HL-60 (cell line): ENCODE results near the gene SLC25A20.
A peak's percentile ranks its signal among the peaks of the same experiment; 100 is the strongest.

Experiments used
- DNase-seq, 2 experiments: peaks; one replicate each; pipeline ENCODE4 v3.0.0-alpha.2; 2010 to 2020; ENCODE audit warnings: low read depth in 1 of 2, low spot score in 1 of 2
- H3K27ac ChIP-seq: fragments of 250-450 bp; sonication (Bioruptor Pico); replicated peaks from 2 replicates; pipeline ENCODE4 v1.5.1; 2020; ENCODE audit warnings: mild to moderate bottlenecking, moderate library complexity
- H3K27me3 ChIP-seq: fragments of 250-450 bp; sonication (Bioruptor Pico); 2 replicates; pipeline ENCODE4 v1.5.1; 2021; ENCODE audit warnings: mild to moderate bottlenecking, moderate library complexity; ENCODE audit not compliant: insufficient read depth, poor library complexity, severe bottlenecking
- H3K4me3 ChIP-seq: replicated peaks from 2 replicates; pipeline ENCODE4 v1.5.1; 2011; ENCODE audit warnings: mild to moderate bottlenecking, control low read depth, low read length; ENCODE audit not compliant: insufficient read depth
- GABPA ChIP-seq: IDR thresholded peaks from 2 replicates; pipeline ENCODE4 v1.6.1; 2012; ENCODE audit warnings: low read depth
- POLR2AphosphoS5 ChIP-seq: IDR thresholded peaks from 2 replicates; pipeline ENCODE4 v1.6.1; 2012; ENCODE audit warnings: low read depth
- SPI1 ChIP-seq: IDR thresholded peaks from 2 replicates; pipeline ENCODE4 v1.6.1; 2012; ENCODE audit warnings: low read depth, mild to moderate bottlenecking, borderline replicate concordance
- TF ChIP-seq, protein P1 (sequence below): IDR thresholded peaks from 2 replicates; pipeline ENCODE4 v1.6.1; 2012; ENCODE audit warnings: low read depth; ENCODE audit not compliant: insufficient replicate concordance
- TF ChIP-seq, protein P2 (sequence below): IDR thresholded peaks from one replicate; pipeline ENCODE4 v1.5.1; 2011; ENCODE audit warnings: low read length, control low read depth, inconsistent platforms; ENCODE audit not compliant: insufficient read depth

SLC25A20 gene

GRCh38 chr3:48848816-48849515 is 49.7 kb downstream of the SLC25A20 start:
- H3K27me3 ChIP-seq = no peaks in the 10 kb centered on the region
- no peak overlapping the region for H3K27ac ChIP-seq
- TF ChIP-seq POLR2AphosphoS5 (no peak), GABPA (no peak), SPI1 (no peak)
- TF ChIP-seq, protein P1, sequence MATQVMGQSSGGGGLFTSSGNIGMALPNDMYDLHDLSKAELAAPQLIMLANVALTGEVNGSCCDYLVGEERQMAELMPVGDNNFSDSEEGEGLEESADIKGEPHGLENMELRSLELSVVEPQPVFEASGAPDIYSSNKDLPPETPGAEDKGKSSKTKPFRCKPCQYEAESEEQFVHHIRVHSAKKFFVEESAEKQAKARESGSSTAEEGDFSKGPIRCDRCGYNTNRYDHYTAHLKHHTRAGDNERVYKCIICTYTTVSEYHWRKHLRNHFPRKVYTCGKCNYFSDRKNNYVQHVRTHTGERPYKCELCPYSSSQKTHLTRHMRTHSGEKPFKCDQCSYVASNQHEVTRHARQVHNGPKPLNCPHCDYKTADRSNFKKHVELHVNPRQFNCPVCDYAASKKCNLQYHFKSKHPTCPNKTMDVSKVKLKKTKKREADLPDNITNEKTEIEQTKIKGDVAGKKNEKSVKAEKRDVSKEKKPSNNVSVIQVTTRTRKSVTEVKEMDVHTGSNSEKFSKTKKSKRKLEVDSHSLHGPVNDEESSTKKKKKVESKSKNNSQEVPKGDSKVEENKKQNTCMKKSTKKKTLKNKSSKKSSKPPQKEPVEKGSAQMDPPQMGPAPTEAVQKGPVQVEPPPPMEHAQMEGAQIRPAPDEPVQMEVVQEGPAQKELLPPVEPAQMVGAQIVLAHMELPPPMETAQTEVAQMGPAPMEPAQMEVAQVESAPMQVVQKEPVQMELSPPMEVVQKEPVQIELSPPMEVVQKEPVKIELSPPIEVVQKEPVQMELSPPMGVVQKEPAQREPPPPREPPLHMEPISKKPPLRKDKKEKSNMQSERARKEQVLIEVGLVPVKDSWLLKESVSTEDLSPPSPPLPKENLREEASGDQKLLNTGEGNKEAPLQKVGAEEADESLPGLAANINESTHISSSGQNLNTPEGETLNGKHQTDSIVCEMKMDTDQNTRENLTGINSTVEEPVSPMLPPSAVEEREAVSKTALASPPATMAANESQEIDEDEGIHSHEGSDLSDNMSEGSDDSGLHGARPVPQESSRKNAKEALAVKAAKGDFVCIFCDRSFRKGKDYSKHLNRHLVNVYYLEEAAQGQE = no peak
- TF ChIP-seq, protein P2, sequence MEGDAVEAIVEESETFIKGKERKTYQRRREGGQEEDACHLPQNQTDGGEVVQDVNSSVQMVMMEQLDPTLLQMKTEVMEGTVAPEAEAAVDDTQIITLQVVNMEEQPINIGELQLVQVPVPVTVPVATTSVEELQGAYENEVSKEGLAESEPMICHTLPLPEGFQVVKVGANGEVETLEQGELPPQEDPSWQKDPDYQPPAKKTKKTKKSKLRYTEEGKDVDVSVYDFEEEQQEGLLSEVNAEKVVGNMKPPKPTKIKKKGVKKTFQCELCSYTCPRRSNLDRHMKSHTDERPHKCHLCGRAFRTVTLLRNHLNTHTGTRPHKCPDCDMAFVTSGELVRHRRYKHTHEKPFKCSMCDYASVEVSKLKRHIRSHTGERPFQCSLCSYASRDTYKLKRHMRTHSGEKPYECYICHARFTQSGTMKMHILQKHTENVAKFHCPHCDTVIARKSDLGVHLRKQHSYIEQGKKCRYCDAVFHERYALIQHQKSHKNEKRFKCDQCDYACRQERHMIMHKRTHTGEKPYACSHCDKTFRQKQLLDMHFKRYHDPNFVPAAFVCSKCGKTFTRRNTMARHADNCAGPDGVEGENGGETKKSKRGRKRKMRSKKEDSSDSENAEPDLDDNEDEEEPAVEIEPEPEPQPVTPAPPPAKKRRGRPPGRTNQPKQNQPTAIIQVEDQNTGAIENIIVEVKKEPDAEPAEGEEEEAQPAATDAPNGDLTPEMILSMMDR = no peak
- no peak overlapping the region for H3K4me3 ChIP-seq
- no peak for DNase-seq

DNA sequence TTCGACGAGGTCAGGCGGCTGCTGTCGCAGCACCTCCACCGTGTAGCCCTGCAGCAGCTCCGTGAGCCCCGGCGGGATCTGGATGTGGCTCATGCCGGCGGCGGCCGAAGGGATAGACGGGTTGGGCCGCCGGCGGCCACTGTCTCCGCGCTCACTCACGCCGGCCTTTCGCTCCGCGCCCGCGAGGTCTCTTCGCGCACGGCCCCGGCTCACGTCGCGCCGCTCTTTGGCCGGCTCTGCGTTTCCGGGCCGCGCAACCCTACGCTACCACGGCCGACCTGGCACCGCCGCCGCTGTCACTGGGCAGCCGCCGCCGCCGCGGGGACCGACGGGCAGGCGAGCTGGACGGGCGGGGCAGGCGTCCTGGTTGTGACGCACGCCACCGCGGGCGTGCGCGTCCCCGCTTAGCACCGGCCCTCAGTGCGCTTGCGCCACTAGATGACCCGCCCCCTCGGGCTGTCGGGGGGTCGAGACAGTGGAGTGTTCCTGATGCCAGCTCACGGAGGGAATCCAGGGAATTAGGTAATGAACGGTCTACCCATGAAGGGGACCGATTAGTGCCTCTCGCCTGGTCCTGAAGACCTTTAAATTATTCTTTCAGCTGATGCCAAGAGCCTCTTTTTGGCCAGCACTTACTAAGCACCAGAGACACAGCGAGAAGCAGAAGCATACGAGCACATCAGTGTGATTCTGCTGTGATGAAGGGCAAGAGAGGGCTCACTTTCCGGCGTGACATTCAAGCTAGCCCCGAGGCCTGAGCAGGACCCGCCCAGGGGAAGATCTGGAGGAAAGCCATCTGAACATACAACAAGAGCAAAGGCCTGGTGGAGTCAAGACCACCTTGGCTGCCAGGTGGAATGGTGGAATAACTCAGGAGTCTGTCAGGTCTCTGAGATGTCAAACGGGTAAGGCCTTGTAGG is 50.9 kb downstream of the SLC25A20 start, which contains the start of gene PRKAR2A:
Gene PRKAR2A, minus strand, starts transcription at position 371 of the 920 bp plus-strand sequence. Its CDS starts 278 bp downstream, at position 93.
- no peaks in the 10 kb centered on the region for H3K27me3 ChIP-seq
- peak; percentile 75 to 82 for DNase-seq
- peak within 1 kb of the TSS; percentile 79 for H3K27ac ChIP-seq
- peak within 1 kb of the TSS; percentile 79 for H3K4me3 ChIP-seq
- TF ChIP-seq, protein P2 = no peak
- no peak for TF ChIP-seq POLR2AphosphoS5
- TF ChIP-seq, protein P1 = no peak
- TF ChIP-seq SPI1 = no peak
- no peak for TF ChIP-seq GABPA

- Histone ChIP-seq H3K4me3 (peak overlapping the region; percentile 79), H3K27ac (peak overlapping the region; percentile 79), H3K27me3 (no peaks in the 10 kb centered on the region)
- no peak for TF ChIP-seq SPI1
- TF ChIP-seq POLR2AphosphoS5 = 0 out of 2 replicates have a peak, but pooled peaks have one; percentile 27
- DNase-seq = peak; percentile 48 to 72
Measured at GRCh38 chr3:48847053-48847503, 51.6 kb downstream of the SLC25A20 start.

GRCh38 chr3:48845170-48845569 is 53.5 kb downstream of the SLC25A20 start:
- DNase-seq = no peak
- H3K27me3 ChIP-seq = no peaks in the 10 kb centered on the region
- H3K27ac ChIP-seq = no peak overlapping the region
- TF ChIP-seq POLR2AphosphoS5 (no peak), SPI1 (no peak), GABPA (no peak)
- TF ChIP-seq, protein P2 = no peak
- TF ChIP-seq, protein P1 = no peak
- no peak overlapping the region for H3K4me3 ChIP-seq
